K562 (cell line): ENCODE data around the gene ATOH1.

ENCODE experiments used
- ARNT ChIP-seq, 2 experiments: fragments of 450-650 bp; IDR thresholded peaks; 2 replicates each; pipeline ENCODE4 v1.6.1; 2016; ENCODE audit warnings: mild to moderate bottlenecking in 1 of 2
- E2F5 ChIP-seq: sonication (generic); formaldehyde crosslinking; IDR thresholded peaks from 2 replicates; pipeline ENCODE4 v1.8.0; 2022; ENCODE audit warnings: mild to moderate bottlenecking, missing genetic modification reagents
- EP300 ChIP-seq: IDR thresholded peaks from 2 replicates; pipeline ENCODE4 v1.6.1; 2012; ENCODE audit warnings: low read length, improper control_type of control experiment

GRCh38 chr4:93781198-93781597, 47.4 kb upstream of the ATOH1 start:
- TF ChIP-seq E2F5 (no peak), EP300 (no peak), ARNT (IDR thresholded peaks at IDR 0.05) (no peak)
